IMR-90 (cell line): Measurements from ENCODE around the gene LCE1E.

Experiments
- CEBPB ChIP-seq: IDR thresholded peaks from 2 replicates; pipeline ENCODE4 v1.6.1; 2012; ENCODE audit warnings: low read depth, low read length, improper control_type of control experiment
- FOS ChIP-seq: fragments of 150-350 bp; IDR thresholded peaks from 2 replicates; pipeline ENCODE4 v1.6.1; 2016; ENCODE audit warnings: low read depth, low read length
- MAZ ChIP-seq: IDR thresholded peaks from 2 replicates; pipeline ENCODE4 v1.6.1; 2012; ENCODE audit warnings: low read depth, mild to moderate bottlenecking, low read length, improper control_type of control experiment, moderate library complexity, borderline replicate concordance
- NFE2L2 ChIP-seq: fragments of 150-350 bp; IDR thresholded peaks from 2 replicates; pipeline ENCODE4 v1.6.1; 2016; ENCODE audit warnings: low read depth, mild to moderate bottlenecking, low read length
- POLR2A ChIP-seq: IDR thresholded peaks from 2 replicates; pipeline ENCODE4 v1.6.1; 2012; ENCODE audit warnings: mild to moderate bottlenecking, low read depth, low read length
- RAD21 ChIP-seq: IDR thresholded peaks from 2 replicates; pipeline ENCODE4 v1.6.1; 2012; ENCODE audit warnings: low read length, improper control_type of control experiment
- RFX5 ChIP-seq: IDR thresholded peaks from 2 replicates; pipeline ENCODE4 v1.8.0; 2012; ENCODE audit warnings: low read depth, mild to moderate bottlenecking, low read length, moderate library complexity
- TF ChIP-seq, protein P1 (sequence below): conservative IDR thresholded peaks from 2 replicates; pipeline ENCODE4 v1.5.1; 2012; ENCODE audit warnings: mild to moderate bottlenecking, low read depth, low read length, improper control_type of control experiment
- TF ChIP-seq, protein P2 (sequence below): fragments of 150-350 bp; IDR thresholded peaks from 2 replicates; pipeline ENCODE4 v1.6.1; 2017; ENCODE audit warnings: mild to moderate bottlenecking, antibody characterized with exemption, low read length, low read depth
- TF ChIP-seq, protein P3 (sequence below): fragments of 150-350 bp; IDR thresholded peaks from 2 replicates; pipeline ENCODE4 v1.6.1; 2016; ENCODE audit warnings: low read depth, mild to moderate bottlenecking, low read length, moderate library complexity, borderline replicate concordance

DNA sequence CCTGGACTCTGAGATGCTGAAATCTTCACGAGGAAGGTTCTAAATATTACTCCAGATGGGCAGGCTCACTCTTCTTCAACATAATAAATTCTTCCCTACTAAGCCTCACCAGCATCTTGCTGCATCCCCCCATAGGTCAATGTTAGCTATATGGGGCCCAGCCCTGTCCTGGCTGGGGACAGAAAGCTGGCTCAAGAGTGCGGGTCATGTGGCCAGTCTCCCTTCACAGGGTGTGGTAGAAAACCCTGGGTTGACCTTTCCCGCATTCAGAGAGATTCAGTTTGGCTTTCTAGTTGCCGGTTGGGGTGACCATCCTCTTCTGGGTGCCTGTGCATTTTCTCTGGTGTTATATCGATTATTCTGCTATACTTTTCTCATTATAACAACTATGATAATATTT is 48.1 kb upstream of the LCE1E start:
- TF ChIP-seq RFX5 (no peak), RAD21 (no peak), CEBPB (no peak), POLR2A (no peak), FOS (no peak), NFE2L2 (no peak), MAZ (no peak)
- TF ChIP-seq, protein P1, sequence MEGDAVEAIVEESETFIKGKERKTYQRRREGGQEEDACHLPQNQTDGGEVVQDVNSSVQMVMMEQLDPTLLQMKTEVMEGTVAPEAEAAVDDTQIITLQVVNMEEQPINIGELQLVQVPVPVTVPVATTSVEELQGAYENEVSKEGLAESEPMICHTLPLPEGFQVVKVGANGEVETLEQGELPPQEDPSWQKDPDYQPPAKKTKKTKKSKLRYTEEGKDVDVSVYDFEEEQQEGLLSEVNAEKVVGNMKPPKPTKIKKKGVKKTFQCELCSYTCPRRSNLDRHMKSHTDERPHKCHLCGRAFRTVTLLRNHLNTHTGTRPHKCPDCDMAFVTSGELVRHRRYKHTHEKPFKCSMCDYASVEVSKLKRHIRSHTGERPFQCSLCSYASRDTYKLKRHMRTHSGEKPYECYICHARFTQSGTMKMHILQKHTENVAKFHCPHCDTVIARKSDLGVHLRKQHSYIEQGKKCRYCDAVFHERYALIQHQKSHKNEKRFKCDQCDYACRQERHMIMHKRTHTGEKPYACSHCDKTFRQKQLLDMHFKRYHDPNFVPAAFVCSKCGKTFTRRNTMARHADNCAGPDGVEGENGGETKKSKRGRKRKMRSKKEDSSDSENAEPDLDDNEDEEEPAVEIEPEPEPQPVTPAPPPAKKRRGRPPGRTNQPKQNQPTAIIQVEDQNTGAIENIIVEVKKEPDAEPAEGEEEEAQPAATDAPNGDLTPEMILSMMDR, result no peak
- TF ChIP-seq, protein P2, sequence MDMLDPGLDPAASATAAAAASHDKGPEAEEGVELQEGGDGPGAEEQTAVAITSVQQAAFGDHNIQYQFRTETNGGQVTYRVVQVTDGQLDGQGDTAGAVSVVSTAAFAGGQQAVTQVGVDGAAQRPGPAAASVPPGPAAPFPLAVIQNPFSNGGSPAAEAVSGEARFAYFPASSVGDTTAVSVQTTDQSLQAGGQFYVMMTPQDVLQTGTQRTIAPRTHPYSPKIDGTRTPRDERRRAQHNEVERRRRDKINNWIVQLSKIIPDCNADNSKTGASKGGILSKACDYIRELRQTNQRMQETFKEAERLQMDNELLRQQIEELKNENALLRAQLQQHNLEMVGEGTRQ, result no peak
- TF ChIP-seq, protein P3, sequence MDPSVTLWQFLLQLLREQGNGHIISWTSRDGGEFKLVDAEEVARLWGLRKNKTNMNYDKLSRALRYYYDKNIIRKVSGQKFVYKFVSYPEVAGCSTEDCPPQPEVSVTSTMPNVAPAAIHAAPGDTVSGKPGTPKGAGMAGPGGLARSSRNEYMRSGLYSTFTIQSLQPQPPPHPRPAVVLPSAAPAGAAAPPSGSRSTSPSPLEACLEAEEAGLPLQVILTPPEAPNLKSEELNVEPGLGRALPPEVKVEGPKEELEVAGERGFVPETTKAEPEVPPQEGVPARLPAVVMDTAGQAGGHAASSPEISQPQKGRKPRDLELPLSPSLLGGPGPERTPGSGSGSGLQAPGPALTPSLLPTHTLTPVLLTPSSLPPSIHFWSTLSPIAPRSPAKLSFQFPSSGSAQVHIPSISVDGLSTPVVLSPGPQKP, result no peak
